Measurements from ENCODE around the gene YJU2.

GRCh38 chr19:4277191-4277696 lies 30.4 kb downstream of the YJU2 start:
- TF ChIP-seq CTCF (conservative IDR thresholded peaks at IDR 0.05) (no peak), ZFX (IDR thresholded peaks at IDR 0.05) (no peak)
